Right lobe of liver (tissue), 6 donors: Measurements from ENCODE around the gene EMC9. TPM values are rescaled to one million over a fixed set of nuclear protein-coding genes. Genes with fewer than 3 reads are reported as not detected.

Experiments
- ATAC-seq, 4 donors: fragments of 200-7000 bp; cut with Tn5 transposase; one replicate each; pipeline ENCODE4 v1.9.1; 2020; ENCODE audit warnings: mild to moderate bottlenecking in 4 of 4, moderate library complexity in 4 of 4
- DNase-seq, 3 donors: peaks; one replicate each; pipeline ENCODE4 v3.0.0-alpha.2; 2020
- H3K27ac ChIP-seq, 3 donors: fragments of 200-600 bp; one replicate each; pipeline ENCODE4 v1.8.0; 2022
- H3K27me3 ChIP-seq, 2 donors: fragments of 200-600 bp; one replicate each; pipeline ENCODE4 v1.8.0; 2022
- H3K36me3 ChIP-seq, 4 donors: fragments of 200-600 bp; sonication (generic) in 1 of 4; one replicate each; pipeline versions ENCODE4 v1.5.1 to v1.8.0; 2017 to 2022; ENCODE audit warnings: control low read depth in 1 of 4
- H3K4me1 ChIP-seq, 4 donors: fragments of 200-600 bp; sonication (generic) in 1 of 4; one replicate each; pipeline versions ENCODE4 v1.5.1 to v1.8.0; 2017 to 2022; ENCODE audit warnings: control low read depth in 1 of 4
- H3K4me3 ChIP-seq, 3 donors: fragments of 200-600 bp; one replicate each; pipeline ENCODE4 v1.8.0; 2022
- H3K9me3 ChIP-seq, 4 donors: fragments of 200-600 bp; sonication (generic) in 1 of 4; one replicate each; pipeline versions ENCODE4 v1.5.1 to v1.8.0; 2017 to 2022; ENCODE audit warnings: control low read depth in 1 of 4
- CTCF ChIP-seq, 4 donors: fragments of 200-600 bp in 3 of 4; fragments of 450-650 bp in 1 of 4; IDR thresholded peaks; one replicate each; pipeline versions ENCODE4 v1.5.1 to v1.8.0; 2016 to 2022; ENCODE audit warnings: antibody characterized with exemption in 4 of 4, mild to moderate bottlenecking in 2 of 4
- POLR2A ChIP-seq: fragments of 450-650 bp; IDR thresholded peaks from one replicate; pipeline ENCODE4 v1.6.1; 2017; ENCODE audit warnings: antibody characterized with exemption, mild to moderate bottlenecking
- WGBS: methylation state at CpG from one replicate; pipeline ENCODE4 v1.1.6; 2018; ENCODE audit warnings: low coverage, low lambda C conversion rate; ENCODE audit not compliant: insufficient coverage; ENCODE audit errors: missing lambda C conversion rate; 5-methylcytosine and 5-hydroxymethylcytosine counted together
- intact Hi-C, 2 donors: fragments of 100-400 bp; cut with DNase I; formaldehyde crosslinking; loops; one replicate each; pipeline versions ENCODE4 v1.11.2 to v1.14.1; 2022
- total RNA-seq, 6 experiments: library from RNA; depleted of rRNA in 2 of 6; stranded (reverse); fragments of >200 nt in 2 of 6; fragmentation: NEBNext Ultra II Directional in 3 of 6; extraction: Animal tissue kit (Norgen Biotek cat#: 25700) in 3 of 6; gene quantifications; one replicate each; pipeline versions ENCODE4 v1.1.0 to v1.2.4, GENCODE V29; 2016 to 2023
- donor health status: DM: no; HTN: yes; CAD: no.
- donor health status: DM: no; HTN: no; CAD: no.
- donor health status: DM: no; HTN: no; CAD: no.
- donor health status: DM: no; HTN: yes; CAD: no.
- donor health status: DM: no; HTN: yes; CAD: no.

EMC9 gene
- total RNA-seq, 6 experiments from 2014 or later = 10.2 to 21.4 (median 11.9) TPM

GRCh38 chr14:24151404-24152080 lies 10.2 kb upstream of the EMC9 start:
- Histone ChIP-seq H3K36me3 (peaks cover 0 to 70% (median 24%) of the 10 kb centered on the region in 4 donors), H3K9me3 (no peaks in the 10 kb centered on the region), H3K27me3 (no peaks in the 10 kb centered on the region), H3K4me1 (peaks cover 0 to 7% (median 0%) of the 10 kb centered on the region in 4 donors), H3K4me3 (no peak overlapping the region), H3K27ac (no peak overlapping the region)
- peak in 1 of 3 donors; percentile 54 for DNase-seq
- TF ChIP-seq POLR2A = no peak
- WGBS = 100% methylated on average over 2 of the region's 16 CpGs
- no peak for ATAC-seq
- intact Hi-C loops = loop anchor here in 1 of 2 donors (10.0 kb wide), 1 partner anchor 57 kb away; the partner anchor contains the start of gene PCK2

GRCh38 chr14:24150993-24151392 lies 9.6 kb upstream of the EMC9 start:
- intact Hi-C loops = loop anchor here in 1 of 2 donors (10.0 kb wide), 1 partner anchor 56 kb away; the partner anchor contains the start of gene PCK2
- DNase-seq (peak in 1 of 3 donors; percentile 42), ATAC-seq (no peak)
- Histone ChIP-seq H3K4me1 (peaks cover 0 to 8% (median 0%) of the 10 kb centered on the region in 4 donors), H3K36me3 (peaks cover 0 to 65% (median 24%) of the 10 kb centered on the region in 4 donors), H3K27me3 (no peaks in the 10 kb centered on the region), H3K4me3 (no peak overlapping the region), H3K9me3 (no peaks in the 10 kb centered on the region), H3K27ac (no peak overlapping the region)
- WGBS = no CpG with 5 or more reads among the region's 9 CpGs
- no peak for TF ChIP-seq POLR2A
- no peak for TF ChIP-seq CTCF (IDR thresholded peaks at IDR 0.05)

- peaks cover 0 to 12% (median under 1%) of the 10 kb centered on the region in 4 donors for H3K4me1 ChIP-seq
- H3K36me3 ChIP-seq = peaks cover 0 to 61% (median 24%) of the 10 kb centered on the region in 4 donors
- no peak overlapping the region for H3K4me3 ChIP-seq
- ATAC-seq (no peak), DNase-seq (peak in 1 of 3 donors; percentile 45)
- no peak overlapping the region for H3K27ac ChIP-seq
- TF ChIP-seq POLR2A (no peak), CTCF (IDR thresholded peaks at IDR 0.05) (no peak)
- intact Hi-C loops = loop anchor here in 1 of 2 donors (10.0 kb wide), 1 partner anchor 56 kb away; the partner anchor contains the start of gene PCK2
- no peaks in the 10 kb centered on the region for H3K27me3 ChIP-seq
- no peaks in the 10 kb centered on the region for H3K9me3 ChIP-seq
- 83% methylated on average over 1 of the region's 9 CpGs for WGBS
Observed at GRCh38 chr14:24150567-24150966, 9.2 kb upstream of the EMC9 start.

GRCh38 chr14:24150061-24150460 lies 8.7 kb upstream of the EMC9 start:
- DNase-seq (peak in 1 of 3 donors; percentile 24), ATAC-seq (no peak)
- H3K4me1 ChIP-seq = peaks cover 0 to 16% (median 3%) of the 10 kb centered on the region in 4 donors
- H3K4me3 ChIP-seq = no peak overlapping the region
- intact Hi-C loops = loop anchor here in 1 of 2 donors (10.0 kb wide), 1 partner anchor 55 kb away; the partner anchor contains the start of gene PCK2
- 71% methylated on average over 4 of the region's 9 CpGs for WGBS
- no peaks in the 10 kb centered on the region for H3K27me3 ChIP-seq
- H3K36me3 ChIP-seq = peaks cover 0 to 56% (median 22%) of the 10 kb centered on the region in 4 donors
- no peak overlapping the region for H3K27ac ChIP-seq
- TF ChIP-seq CTCF (IDR thresholded peaks at IDR 0.05) (no peak), POLR2A (no peak)
- no peaks in the 10 kb centered on the region for H3K9me3 ChIP-seq
